HEK293T (cell line): ENCODE results near the gene ZMYND15.

Source experiments
- BHLHE40 ChIP-seq: fragments of 450-650 bp; IDR thresholded peaks from 2 replicates; pipeline ENCODE4 v1.6.1; 2016; ENCODE audit warnings: mild to moderate bottlenecking, moderate library complexity, borderline replicate concordance
- ELF4 ChIP-seq: fragments of 450-650 bp; IDR thresholded peaks from 2 replicates; pipeline ENCODE4 v1.6.1; 2017; ENCODE audit warnings: antibody characterized with exemption
- FOXM1 ChIP-seq: fragments of 450-650 bp; IDR thresholded peaks from 2 replicates; pipeline ENCODE4 v1.6.1; 2017; ENCODE audit warnings: mild to moderate bottlenecking, borderline replicate concordance
- HDGF ChIP-seq: fragments of 450-650 bp; IDR thresholded peaks from 2 replicates; pipeline ENCODE4 v1.6.1; 2017; ENCODE audit warnings: antibody characterized with exemption, borderline replicate concordance
- LEF1 ChIP-seq: fragments of 450-650 bp; IDR thresholded peaks from 2 replicates; pipeline ENCODE4 v1.6.1; 2017; ENCODE audit warnings: mild to moderate bottlenecking, borderline replicate concordance
- NFRKB ChIP-seq: fragments of 450-650 bp; IDR thresholded peaks from 2 replicates; pipeline ENCODE4 v1.6.1; 2016; ENCODE audit warnings: mild to moderate bottlenecking, moderate library complexity
- SP1 ChIP-seq: fragments of 450-650 bp; IDR thresholded peaks from 2 replicates; pipeline ENCODE4 v1.6.1; 2017

GRCh38 chr17:4739122-4740024 is at the start of gene ZMYND15, which contains the start of gene CXCL16:
- TF ChIP-seq SP1 (no peak), FOXM1 (no peak), NFRKB (no peak), HDGF (no peak), ELF4 (no peak), BHLHE40 (no peak), LEF1 (no peak)
